NCI-H748 treated with DMSO at 0.1 percent for 48 hours (cell line): ENCODE results near the gene FBXL17.

ENCODE experiments used
- DNase-seq: peaks from one replicate; lab custom pipeline; 2025; lab: John Stamatoyannopoulos, UW

Gene FBXL17

GRCh38 chr5:107858324-107858723 is 523.6 kb downstream of the FBXL17 start:
- no peak for DNase-seq

GRCh38 chr5:107857785-107858184 is 524.1 kb downstream of the FBXL17 start:
- DNase-seq: no peak

- no peak for DNase-seq
These were observed 526.7 kb downstream of the FBXL17 start for GRCh38 chr5:107855171-107855570.

DNA sequence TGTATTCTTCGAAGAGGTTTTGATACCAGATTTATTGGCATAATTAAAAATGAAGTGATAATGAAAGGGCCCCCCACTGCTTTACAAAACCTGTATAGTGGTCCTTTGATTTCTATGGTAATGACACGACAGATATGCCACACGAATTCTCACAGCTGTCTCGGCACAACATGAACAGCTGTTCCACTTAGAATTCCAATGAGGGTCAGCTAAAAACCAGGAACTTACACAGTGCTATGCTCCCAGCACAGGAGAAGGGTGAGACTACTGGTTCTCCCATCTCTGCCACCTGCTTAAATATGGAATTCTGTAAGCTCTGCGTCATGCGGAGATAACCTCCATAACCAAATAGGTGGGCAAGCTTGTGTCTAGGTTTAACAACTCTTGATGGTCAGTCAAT is 528.2 kb downstream of the FBXL17 start:
- DNase-seq: no peak

DNA sequence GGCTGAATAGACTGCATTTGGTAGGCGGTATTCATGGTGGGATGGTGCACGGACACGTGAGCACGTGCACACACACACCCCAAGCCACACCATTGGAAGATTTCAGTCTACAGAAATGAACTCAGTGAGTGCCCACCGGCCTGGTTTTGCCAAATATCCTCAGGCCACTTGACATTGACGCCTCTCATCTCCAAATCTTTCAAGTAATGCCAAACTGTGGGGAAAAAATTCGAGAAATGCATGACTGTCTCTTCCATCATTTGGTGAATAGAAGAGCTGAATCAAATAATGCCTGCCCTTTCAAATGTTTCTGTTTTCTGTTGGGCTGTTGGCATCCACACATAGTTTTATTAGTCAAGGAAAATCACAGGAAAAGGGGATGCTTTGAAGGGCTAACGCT is 528.9 kb downstream of the FBXL17 start:
- DNase-seq: no peak

GRCh38 chr5:107849118-107849517 is 532.8 kb downstream of the FBXL17 start:
- DNase-seq: no peak

DNA sequence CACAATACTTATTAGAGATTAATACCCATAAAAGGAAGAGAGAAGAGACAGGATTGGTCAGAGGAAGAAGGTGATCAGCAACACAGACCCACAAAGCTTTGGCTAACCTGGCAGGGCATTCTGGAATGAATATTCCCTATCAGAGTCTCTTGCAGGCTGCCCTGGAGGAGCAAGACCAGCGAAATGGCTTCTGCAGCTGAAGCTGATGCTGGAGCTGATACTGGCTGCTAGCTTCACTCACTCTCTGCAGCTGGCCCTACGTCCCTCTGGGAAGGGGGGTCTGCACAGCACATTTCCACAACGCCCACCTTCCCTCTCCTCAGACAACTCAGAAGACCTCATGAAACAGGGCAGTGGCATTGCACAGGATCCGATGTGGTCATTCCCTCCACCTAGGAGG is 541.3 kb downstream of the FBXL17 start:
- no peak for DNase-seq

GRCh38 chr5:107840161-107840560 is 541.7 kb downstream of the FBXL17 start:
- DNase-seq: no peak

GRCh38 chr5:107835096-107835495 is 546.8 kb downstream of the FBXL17 start:
- DNase-seq: no peak

- no peak for DNase-seq
These were observed 549.2 kb downstream of the FBXL17 start for GRCh38 chr5:107832746-107833145.

DNA sequence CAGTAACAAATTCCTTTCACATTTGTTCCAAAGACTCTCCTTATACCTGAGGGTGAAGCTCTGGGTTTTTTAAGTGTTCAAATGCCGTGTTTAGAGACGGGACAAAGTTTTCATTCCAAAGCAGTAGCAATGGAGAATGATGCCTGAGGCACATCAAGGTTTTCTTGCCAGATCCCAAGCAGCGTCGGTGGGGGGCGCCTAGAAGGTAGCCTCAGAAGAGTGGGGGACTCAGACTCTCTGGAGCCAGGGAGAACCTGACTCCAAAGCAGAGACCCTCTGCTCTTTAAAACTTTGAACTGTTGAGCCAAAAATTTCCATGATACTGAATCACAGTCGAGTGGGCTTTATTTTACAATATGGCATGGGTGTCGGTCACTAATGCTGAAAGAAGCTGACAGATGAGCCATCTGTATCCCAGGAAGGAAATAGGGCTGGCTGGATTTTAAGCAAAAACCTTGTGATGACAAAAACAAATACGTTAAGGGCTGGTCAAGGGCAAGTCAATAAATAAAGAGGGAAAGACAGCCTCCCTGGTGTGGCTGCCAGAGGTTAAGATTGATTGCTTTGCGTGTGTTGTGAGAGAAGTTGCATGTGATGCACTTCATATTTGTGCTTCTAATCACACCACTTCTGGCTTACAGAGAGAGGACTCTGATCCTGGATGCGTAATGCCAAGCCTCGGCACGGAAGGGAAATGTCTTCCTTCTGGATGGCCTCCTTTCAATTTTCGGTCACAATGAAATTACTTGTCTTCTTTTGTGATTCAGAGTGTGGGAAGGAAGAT is 550.1 kb downstream of the FBXL17 start:
- peak; percentile 13 for DNase-seq

DNA sequence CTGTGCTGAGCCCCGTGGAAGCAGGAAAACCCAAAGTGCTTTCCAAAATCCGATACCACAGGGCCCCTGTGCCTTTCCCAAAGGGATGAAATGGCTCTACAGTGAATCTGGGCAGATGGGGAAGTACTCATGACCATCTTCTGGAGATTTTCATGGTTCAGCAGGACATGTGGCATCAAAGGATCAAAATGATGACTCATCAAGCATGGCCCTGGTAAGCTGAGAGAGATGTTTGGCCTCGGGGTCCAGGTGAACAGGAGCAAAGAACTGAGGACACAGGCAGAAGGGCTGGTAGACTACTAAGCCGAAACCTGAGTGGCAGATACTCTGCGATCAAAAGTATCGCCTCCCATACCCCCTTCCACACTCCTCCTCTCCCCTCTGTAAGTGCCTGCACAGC is 551.1 kb downstream of the FBXL17 start:
- no peak for DNase-seq

- no peak for DNase-seq
These were observed 555.4 kb downstream of the FBXL17 start for GRCh38 chr5:107826311-107827000.

GRCh38 chr5:107824821-107825220 is 557.1 kb downstream of the FBXL17 start:
- DNase-seq: no peak

- DNase-seq: no peak
These were observed 560.6 kb downstream of the FBXL17 start for GRCh38 chr5:107821288-107821687.

- DNase-seq: no peak
These were observed 561.5 kb downstream of the FBXL17 start for GRCh38 chr5:107820429-107820828.

DNA sequence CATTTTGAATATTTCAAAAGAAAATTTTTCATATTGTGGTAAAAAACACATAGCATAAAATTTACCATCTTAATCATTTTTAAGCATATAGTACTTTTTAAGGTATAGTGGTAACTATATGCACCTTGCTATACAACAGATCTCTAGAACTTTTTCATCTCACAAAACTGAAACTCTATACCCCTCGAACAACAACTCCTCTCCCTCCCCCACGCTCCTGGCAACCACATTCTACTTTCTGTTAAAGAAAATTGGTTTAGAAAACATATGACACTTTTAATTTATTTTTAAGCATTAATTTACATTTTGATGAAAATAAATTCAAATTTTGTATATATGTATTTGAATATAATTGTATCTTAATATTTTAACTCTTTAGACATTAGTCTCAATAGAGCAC is 563.9 kb downstream of the FBXL17 start:
- no peak for DNase-seq

DNA sequence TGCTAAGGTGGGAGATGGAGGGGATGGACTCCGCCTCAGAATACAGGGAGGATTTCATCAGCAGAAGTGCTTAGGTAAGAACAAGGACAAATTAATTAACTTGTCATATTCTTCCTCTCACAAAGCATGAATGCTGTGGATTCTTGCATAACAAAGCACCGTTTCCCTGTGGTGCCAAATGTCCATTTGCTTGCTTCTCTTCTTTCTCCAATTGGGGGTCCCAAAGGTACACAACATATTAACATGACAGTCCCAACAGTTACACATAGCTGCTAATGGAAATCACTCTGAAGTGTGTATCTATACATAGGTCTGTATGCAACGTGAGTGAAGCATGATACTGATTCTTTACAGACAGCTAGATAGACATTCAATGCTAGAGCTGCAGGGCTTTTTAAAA is 564.5 kb downstream of the FBXL17 start:
- no peak for DNase-seq

- DNase-seq: no peak
These were observed 566.8 kb downstream of the FBXL17 start for GRCh38 chr5:107815109-107815508.

- DNase-seq: no peak
These were observed 567.6 kb downstream of the FBXL17 start for GRCh38 chr5:107814183-107814827.

DNA sequence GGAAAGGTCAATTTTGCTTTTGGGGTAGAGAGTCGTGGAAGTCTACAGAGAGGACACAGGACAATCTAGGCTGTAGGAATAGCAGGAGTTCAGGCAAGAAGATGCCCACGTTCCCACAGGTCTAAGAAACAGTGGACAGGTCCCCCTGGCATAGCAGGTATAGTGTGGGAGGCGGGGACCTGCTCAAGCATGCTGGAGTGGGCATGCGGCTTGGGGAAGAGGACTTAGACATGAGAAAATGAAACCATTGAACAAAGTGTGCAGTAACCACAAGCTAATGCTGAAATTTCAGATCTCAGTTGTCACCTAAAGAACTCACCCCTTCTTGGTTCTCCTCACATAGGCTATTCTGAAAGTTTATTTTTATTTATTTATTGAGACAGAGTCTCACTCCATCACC is 568.3 kb downstream of the FBXL17 start:
- no peak for DNase-seq

- no peak for DNase-seq
These were observed 569.2 kb downstream of the FBXL17 start for GRCh38 chr5:107812570-107813141.
